ENCODE data around the gene CHRM5.

The CHRM5 gene

DNA sequence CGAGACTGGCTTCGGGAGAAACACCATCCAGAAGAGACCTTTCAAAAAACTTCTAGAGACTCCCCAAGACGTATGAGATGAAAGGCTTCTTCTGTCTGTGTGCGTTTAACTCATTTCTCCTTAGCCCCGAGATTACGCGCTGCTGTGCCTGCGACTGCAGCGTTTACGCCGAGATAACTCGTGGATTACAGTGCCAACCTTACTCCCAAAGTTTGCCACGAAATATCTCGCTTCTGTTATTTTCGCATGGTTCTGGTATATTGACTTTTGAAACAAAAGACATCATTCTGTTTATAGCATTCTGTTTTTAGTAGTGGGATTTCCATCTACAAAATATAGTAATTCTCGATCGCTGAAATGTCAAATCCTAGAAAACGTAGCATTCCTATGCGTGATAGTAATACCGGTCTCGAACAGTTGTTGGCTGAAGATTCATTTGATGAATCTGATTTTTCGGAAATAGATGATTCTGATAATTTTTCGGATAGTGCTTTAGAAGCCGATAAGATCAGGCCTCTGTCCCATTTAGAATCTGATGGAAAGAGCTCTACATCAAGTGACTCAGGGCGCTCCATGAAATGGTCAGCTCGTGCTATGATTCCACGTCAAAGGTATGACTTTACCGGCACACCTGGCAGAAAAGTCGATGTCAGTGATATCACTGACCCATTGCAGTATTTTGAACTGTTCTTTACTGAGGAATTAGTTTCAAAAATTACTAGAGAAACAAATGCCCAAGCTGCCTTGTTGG is 134.1 kb downstream of the CHRM5 start:
- DNase-seq: no peak

DNA sequence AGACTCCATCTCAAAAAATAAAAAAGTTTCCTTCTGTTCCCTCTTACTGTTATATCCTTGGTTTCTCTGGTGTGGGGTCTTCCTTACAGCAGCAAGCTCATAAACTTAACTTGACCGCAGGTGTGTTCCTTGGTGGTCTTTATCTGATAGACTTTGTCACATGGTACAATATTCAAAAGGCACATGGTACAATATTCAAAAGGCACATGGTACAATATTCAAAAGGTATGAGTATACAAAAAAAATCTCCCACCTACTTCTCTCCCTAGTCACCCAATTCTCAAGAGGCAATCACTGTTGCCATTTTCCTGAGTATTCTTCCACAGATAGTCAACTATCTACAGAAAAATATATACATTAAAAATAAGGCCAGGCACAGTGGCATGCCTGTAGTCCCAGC is 138.1 kb downstream of the CHRM5 start:
- no peak for DNase-seq

DNA sequence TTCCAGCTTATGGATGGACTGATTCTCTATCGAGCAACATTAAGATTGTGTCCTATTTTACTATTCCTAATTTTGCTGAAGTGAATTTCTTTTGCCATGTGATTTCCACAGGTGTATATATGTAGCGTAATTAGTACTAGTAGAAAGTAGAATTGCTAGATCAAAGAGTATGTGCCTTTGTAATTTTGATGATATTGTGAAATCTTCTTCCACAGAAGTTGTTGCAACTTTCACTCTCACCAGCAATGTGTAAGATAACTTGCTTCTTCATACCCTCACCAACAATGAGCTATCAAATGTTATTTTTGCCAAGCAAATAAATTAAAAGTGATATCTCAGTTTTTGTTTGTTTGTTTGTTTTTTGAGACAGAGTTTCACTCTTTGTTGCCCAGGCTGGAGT is 139.0 kb downstream of the CHRM5 start:
- no peak for DNase-seq

DNA sequence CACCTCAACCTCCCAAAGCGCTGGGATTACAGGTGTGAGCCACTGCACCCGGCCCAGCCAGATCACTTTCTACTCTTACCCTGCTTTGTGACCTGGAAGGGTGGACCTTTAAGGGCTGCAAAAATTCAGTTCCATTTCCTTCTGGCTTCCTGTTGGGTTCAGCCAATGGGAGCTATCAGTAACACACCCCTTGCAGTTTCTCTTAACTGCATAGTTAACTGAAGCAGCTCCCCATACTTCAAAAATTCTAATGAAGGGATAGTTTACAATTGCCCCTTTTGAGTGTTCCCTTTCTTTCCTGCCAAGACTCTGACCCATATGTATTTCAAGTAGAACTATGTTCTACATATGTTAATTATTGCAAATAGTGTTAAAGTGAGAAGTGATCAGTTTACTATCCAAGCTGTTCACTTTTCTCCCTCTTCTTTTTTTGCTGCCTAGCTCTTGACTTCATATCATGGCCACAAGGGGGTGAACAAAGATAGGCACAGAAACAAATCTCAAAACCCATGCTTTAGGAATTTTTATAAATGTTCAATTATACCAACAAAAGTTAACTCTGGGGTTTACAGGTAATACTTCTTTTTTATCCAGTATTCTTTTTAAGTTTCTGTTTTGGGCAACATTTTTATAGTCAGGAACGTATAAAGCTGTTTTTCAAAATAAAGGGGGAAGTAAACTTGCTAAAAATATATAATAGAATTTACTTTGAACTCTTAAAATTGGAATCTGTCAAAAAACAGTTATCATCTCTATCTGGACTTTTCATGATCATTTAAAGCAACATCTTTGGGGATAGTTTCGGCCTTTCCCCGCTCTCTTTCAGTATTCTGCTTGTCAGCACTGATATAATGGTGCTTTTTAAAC is 141.7 kb downstream of the CHRM5 start:
- DNase-seq: peak; percentile 12 to 23

DNA sequence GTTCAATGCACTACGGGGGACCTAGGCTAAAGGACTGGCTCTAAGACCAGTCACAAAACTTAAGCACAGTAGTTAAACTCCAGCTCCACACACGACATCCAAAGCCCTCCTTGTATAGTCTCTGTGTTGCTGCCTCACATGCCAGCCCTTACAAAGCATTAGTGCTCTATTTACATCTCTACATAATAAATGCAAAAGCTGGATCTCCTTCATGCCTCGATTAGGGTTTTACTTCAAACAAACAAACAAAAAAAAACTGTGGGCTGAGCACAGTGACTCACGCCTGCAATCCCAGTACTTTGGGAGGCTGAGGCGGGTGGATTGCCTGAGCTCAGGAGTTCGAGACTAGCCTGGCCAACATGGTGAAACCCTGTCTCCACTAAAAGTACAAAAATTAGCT is 143.2 kb downstream of the CHRM5 start:
- DNase-seq: no peak

DNA sequence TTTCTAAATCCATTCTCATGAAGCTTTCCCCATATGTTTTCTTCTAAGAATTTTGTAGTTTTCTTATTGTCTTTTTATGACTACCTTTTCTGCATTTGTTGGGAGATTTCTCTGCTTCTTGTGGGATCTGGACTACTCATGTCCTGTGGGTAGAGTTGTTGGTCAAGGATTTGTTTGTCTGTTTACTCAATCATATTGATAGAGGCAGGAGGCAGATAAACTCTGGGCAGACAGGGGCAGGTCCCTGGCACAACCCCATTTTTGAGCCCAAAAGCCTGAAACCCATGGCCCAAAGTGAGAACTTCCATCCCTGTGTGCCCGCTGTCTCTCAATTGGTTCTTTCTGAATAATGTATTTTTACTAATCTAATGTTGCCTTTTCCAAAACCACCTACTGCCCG is 145.9 kb downstream of the CHRM5 start:
- no peak for DNase-seq

DNA sequence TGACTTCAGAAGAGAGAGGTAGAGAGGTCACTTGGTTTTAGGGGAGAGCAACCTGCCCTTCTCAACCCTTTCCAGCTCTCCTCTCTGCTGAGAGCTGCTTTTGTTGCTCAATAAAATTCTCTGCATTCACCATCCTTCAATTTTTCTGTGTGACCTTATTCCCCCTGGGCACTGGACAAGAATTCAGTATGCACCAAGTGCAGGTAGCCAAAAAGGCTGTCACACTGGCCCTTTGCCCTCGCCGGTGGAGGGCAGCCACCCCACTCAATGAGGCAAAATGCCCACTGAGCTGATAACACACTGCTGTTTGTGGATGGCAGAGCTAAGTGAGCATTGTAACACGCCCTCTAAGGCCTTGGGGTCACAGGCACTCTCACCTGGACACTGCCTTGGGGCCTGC is 146.4 kb downstream of the CHRM5 start:
- no peak for DNase-seq

DNA sequence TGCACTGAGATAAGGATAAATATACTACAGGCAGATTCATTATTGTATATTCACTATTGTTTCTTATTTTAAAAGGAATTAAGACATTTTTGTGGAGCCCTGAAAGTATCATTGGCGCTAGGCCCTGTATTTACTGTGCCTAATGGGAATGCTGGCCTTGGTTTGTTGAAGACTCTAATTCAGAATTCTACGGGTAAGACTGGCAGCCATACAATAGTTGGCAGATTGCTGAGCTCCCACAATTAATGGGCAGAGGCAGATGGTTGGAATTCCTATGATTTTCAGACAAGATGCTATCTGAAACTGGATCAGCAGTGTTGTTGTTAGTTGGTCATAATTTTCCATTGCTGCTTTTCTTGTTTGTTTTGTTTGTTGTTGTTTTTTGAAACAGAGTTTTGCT is 148.3 kb downstream of the CHRM5 start:
- DNase-seq: peak; percentile 5 to 61

Measured in NCI-H446 (cell line).